Measurements from ENCODE around the gene TLK1.

TLK1 gene

DNA sequence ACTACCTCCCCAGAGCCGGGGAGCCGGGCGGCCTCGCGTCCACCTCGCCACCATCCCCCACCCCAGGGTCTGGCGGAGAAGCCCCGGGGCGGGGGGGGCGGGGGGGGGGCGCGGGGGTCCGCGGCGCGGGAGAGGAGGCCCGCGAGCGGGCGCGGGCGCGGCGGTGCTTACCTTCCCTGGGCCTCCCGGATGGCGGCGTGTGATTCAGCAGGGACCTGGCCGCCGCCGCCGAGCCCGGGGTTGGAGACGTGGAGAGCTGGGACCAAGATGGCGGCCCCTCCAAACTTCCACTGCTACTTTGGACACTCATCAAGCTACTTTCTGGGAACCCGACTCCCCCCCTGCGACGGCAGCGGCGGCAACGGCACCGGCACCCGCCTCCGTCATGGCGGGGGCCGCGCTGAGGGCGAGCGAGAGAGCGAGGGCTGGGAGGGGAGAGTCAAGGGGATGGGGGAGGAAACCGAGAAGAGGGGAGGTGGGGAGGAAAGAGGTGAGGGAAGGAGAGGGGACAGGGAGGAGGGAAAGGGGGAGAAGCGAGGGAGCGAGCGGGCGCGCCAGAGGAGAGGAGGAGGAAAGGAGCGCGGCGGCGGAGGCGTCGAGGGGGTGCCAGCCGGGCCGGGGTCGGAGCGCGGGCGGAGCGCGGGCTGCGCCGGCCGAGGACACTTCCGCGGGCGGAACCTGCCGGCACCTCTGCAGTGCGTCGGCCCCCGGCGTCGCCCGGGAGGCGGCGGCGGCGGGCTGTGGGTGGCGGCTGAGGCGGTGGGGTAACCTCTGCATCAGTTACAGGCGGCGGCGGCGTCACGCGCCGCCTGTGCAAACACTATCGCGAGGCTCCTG is at the start of gene TLK1:
Gene TLK1, minus strand, starts transcription at position 775 of the 837 bp plus-strand sequence. Its CDS starts 465 bp downstream, at position 310.
- no peak for FAIRE-seq
- peak; percentile 40 for TF ChIP-seq POLR2A (IDR thresholded peaks at IDR 0.05; ENCODE audit: low read depth, low read length)
- peak; percentile 52 for DNase-seq (ENCODE audit: insufficient read length, low spot score)

DNA sequence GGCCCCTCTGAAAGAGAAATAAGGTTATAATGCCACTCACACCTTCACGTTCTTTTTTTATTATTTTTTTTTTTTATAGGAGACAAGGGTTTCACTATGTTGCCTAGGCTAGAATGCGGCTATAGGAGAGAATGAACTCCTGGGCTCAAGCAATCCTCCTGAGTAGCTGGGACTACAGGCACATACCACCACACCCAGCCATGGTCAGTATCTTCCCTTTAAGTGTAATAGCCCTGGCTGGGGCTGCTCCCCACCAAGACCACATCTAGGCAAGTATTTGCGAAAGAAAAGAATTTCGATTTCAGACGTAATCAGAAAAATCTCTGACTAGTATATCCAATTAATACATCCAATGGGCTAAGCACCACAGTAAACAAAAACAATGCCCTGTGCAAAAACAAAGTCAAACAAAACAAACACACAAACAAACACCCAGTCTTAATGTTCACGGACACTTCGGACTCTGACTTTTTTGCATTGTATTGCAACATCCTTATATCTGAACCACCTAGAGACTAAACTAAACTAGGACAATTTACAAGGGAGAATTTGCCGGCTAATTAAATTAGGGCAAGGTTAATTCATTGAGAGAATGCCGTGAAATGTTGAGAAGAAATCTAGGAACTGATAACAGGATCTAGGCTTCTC is 49.6 kb upstream of the TLK1 start:
- FAIRE-seq = no peak
- TF ChIP-seq POLR2A (IDR thresholded peaks at IDR 0.05; ENCODE audit: low read depth, low read length) = no peak
- no peak for DNase-seq (ENCODE audit: insufficient read length, low spot score)

DNA sequence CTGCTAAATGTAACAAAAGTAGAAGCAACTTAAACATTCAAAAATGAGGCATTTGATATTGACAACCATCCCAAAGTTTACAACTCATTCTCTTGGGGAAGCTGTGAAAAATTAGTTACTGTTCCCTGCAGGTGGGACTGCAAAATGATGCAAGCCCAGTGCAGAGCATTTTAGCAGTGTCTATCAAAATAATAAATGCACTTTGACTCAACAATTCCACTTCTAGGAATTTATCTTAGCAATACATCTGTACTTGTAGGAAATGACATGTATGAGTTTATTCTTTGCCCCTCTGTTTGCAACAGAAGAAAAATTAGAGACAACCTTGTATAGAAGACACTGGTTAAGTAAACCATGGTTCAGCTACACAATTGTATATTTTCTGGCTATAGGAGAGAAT is 48.0 kb upstream of the TLK1 start:
- TF ChIP-seq POLR2A (IDR thresholded peaks at IDR 0.05; ENCODE audit: low read depth, low read length) = no peak
- DNase-seq (ENCODE audit: insufficient read length, low spot score) (no peak), FAIRE-seq (no peak)

DNA sequence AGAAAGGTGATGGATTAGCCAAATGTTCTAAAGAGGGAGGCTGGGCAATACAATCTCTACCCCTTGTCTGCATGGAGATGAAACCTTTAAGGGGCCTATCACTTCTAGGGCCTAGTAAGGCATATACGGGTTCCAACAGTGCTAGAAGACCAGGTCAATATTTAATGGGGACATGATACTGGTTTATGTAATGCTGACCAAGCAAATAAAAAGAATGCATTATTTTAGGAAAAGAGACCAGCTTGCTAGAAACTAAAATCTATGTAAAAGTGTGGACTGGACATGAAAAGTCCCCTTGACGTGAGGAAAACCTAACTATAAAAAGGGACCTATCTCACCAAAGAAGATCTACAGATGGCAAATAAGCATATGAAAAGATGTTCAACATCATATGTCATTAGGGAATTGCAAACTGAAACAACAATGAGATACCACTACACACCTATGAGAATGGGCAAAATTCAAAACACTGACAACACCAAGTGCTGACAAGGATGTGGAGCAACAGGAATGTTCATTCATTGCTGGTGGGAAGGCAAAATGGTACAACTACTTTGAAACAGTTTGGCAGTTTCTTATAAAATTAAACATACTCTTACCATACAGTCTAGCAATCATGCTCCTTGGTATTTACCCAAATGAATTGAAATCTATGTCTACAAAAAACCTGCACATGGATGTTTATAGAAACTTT is 45.9 kb upstream of the TLK1 start:
- DNase-seq (ENCODE audit: insufficient read length, low spot score) = no peak
- no peak for TF ChIP-seq POLR2A (IDR thresholded peaks at IDR 0.05; ENCODE audit: low read depth, low read length)
- no peak for FAIRE-seq

DNA sequence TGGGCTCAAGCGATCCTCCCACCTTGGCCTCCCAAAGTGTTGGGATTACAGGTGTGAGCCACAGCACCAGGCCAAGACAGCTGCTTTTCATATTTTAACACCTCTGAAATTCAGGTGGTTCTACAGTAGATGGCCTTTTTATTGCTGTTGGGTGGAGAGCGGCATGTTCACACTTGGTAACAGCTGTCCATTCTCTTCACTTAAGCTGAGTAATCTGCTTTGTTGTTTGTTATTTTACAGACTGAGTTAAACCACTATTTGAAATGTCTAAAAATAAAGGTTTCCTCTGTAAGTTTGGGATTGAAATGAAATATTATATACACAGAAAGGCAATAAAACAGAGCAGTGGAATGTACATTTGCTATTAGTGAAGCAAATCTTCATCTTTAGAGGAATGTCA is 44.9 kb upstream of the TLK1 start:
- no peak for FAIRE-seq
- no peak for TF ChIP-seq POLR2A (IDR thresholded peaks at IDR 0.05; ENCODE audit: low read depth, low read length)

GRCh38 chr2:171201767-171202166 is 41.1 kb upstream of the TLK1 start:
- no peak for TF ChIP-seq POLR2A (IDR thresholded peaks at IDR 0.05; ENCODE audit: low read depth, low read length)
- FAIRE-seq (no peak), DNase-seq (ENCODE audit: insufficient read length, low spot score) (no peak)

More for the DNA sequence above, 44.9 kb upstream of the TLK1 start:
- no peak for DNase-seq (ENCODE audit: insufficient read length, low spot score)

DNA sequence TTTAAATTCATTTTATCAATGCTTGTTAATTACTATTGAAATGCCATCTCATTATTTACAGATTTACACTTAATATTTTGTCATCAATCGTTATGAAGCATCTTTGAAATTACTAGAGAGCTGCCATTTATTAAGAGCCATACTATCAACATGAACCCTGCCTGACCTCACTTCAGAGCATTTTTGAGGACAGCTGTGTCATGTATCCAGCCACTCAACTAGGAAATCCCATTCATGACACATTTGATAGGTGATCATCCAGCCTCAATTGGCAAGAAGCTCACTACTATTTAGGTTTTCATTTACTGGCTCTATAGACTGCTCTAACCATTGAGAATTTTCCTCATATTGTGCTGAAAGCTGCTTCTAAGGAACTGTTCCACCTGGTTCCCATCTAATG is 40.6 kb upstream of the TLK1 start:
- no peak for DNase-seq (ENCODE audit: insufficient read length, low spot score)
- no peak for FAIRE-seq
- TF ChIP-seq POLR2A (IDR thresholded peaks at IDR 0.05; ENCODE audit: low read depth, low read length) = no peak

- no peak for FAIRE-seq
Observed at GRCh38 chr2:171200469-171200868, 39.8 kb upstream of the TLK1 start.

DNA sequence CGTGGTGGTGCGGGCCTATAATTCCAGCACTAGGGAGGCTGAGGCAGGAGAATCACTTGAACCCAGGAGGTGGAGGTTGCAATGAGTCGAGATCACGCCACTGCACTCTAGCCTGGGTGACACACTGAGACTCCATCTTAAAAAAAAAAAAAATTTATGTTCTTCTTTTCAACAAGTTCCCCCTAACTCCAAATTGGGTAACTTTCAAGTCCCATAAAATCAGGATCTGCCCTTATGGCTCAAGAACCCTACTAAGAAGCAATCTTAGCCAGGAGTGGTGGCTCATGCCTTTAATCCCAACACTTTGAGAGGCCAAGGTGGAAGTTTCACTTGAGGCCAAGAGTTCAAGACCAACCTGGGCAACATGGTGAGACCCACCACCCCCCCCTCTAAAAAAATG is 30.3 kb upstream of the TLK1 start:
- DNase-seq (ENCODE audit: insufficient read length, low spot score) (no peak), FAIRE-seq (no peak)
- TF ChIP-seq POLR2A (IDR thresholded peaks at IDR 0.05; ENCODE audit: low read depth, low read length) = no peak

More at GRCh38 chr2:171200469-171200868, 39.8 kb upstream of the TLK1 start:
- no peak for DNase-seq (ENCODE audit: insufficient read length, low spot score)
- no peak for TF ChIP-seq POLR2A (IDR thresholded peaks at IDR 0.05; ENCODE audit: low read depth, low read length)

DNA sequence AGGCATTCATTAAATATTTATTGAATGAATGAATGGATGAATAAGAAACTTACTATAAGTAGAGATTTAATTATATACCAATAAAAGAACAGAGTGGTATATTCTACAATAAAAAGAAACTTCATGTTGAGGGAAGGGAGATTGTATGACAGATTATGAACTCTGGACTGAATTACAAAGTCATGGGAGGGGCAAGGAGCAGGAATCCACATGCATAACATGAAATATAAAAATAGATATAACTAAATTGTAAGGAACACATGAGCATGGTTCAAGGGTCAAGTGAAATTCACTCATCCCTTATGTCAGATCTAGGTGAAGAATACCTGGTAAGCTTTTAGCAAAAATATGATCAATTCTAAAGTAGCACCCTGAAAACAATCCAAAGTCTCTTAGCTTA is 27.1 kb upstream of the TLK1 start:
- DNase-seq (ENCODE audit: insufficient read length, low spot score) (no peak), FAIRE-seq (no peak)
- no peak for TF ChIP-seq POLR2A (IDR thresholded peaks at IDR 0.05; ENCODE audit: low read depth, low read length)

DNA sequence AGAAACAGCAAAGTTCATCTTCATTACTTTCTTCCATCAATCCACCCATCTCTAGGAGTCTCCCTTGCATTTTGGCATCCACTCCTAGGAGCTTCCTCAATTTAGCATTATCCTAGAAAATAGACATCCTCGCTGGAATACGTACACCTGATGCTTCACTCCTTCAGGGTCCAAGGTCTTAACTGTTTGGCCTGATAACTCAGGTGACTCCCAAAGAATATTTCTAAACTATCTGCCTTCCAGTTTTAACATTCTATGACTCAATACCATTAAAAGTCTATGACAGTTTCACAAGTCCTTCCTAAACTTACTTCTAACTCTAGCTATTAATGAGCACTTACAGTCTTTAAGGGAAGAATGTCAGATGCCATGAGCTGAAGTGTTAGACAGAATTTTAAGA is 26.5 kb upstream of the TLK1 start:
- DNase-seq (ENCODE audit: insufficient read length, low spot score) (no peak), FAIRE-seq (no peak)
- no peak for TF ChIP-seq POLR2A (IDR thresholded peaks at IDR 0.05; ENCODE audit: low read depth, low read length)

- DNase-seq (ENCODE audit: insufficient read length, low spot score) (no peak), FAIRE-seq (peak; percentile 66)
- TF ChIP-seq POLR2A (IDR thresholded peaks at IDR 0.05; ENCODE audit: low read depth, low read length) = no peak
Observed at GRCh38 chr2:171185941-171186340, 25.2 kb upstream of the TLK1 start.

- TF ChIP-seq POLR2A (IDR thresholded peaks at IDR 0.05; ENCODE audit: low read depth, low read length) = no peak
- peak; percentile 15 for FAIRE-seq
Observed at GRCh38 chr2:171185165-171185818, 24.6 kb upstream of the TLK1 start.

More at GRCh38 chr2:171185165-171185818, 24.6 kb upstream of the TLK1 start:
- no peak for DNase-seq (ENCODE audit: insufficient read length, low spot score)
